HEK293 (cell line): ENCODE measurements around the gene PTPRG.
A peak's percentile ranks its signal among the peaks of the same experiment; 100 is the strongest.

Experiments
- BCL11B ChIP-seq: fragments of 450-650 bp; formaldehyde crosslinking; IDR thresholded peaks from 2 replicates; pipeline ENCODE4 v1.5.1; 2016; ENCODE audit warnings: low read depth, missing biosample characterization, missing genetic modification characterization
- IKZF3 ChIP-seq: fragments of 450-650 bp; IDR thresholded peaks from 2 replicates; pipeline ENCODE4 v1.5.0; 2018; ENCODE audit warnings: missing biosample characterization, mild to moderate bottlenecking, missing genetic modification characterization, moderate library complexity
- KLF7 ChIP-seq: fragments of 450-650 bp; formaldehyde crosslinking; IDR thresholded peaks from 2 replicates; pipeline ENCODE4 v1.5.1; 2016; ENCODE audit warnings: missing biosample characterization, missing genetic modification characterization, borderline replicate concordance
- ZBTB20 ChIP-seq: fragments of 450-650 bp; formaldehyde crosslinking; IDR thresholded peaks from 2 replicates; pipeline ENCODE4 v1.5.1; 2016; ENCODE audit warnings: missing biosample characterization, missing genetic modification characterization
- ZBTB7A ChIP-seq: fragments of 450-650 bp; formaldehyde crosslinking; IDR thresholded peaks from 2 replicates; pipeline ENCODE4 v1.5.1; 2016; ENCODE audit warnings: low read depth, missing biosample characterization, missing genetic modification characterization
- ZFP69B ChIP-seq: fragments of 450-650 bp; formaldehyde crosslinking; IDR thresholded peaks from 2 replicates; pipeline ENCODE4 v1.5.1; 2016; ENCODE audit warnings: missing biosample characterization, missing genetic modification characterization
- ZIC2 ChIP-seq: fragments of 450-650 bp; formaldehyde crosslinking; IDR thresholded peaks from 2 replicates; pipeline ENCODE4 v1.5.1; 2016; ENCODE audit warnings: missing biosample characterization, missing genetic modification characterization
- ZNF10 ChIP-seq: fragments of 450-650 bp; formaldehyde crosslinking; IDR thresholded peaks from 2 replicates; pipeline ENCODE4 v1.5.1; 2017; ENCODE audit warnings: missing biosample characterization, missing genetic modification characterization
- ZNF155 ChIP-seq: fragments of 450-650 bp; formaldehyde crosslinking; IDR thresholded peaks from 2 replicates; pipeline ENCODE4 v1.5.1; 2016; ENCODE audit warnings: missing biosample characterization, missing genetic modification characterization
- ZNF560 ChIP-seq: fragments of 450-650 bp; formaldehyde crosslinking; IDR thresholded peaks from 2 replicates; pipeline ENCODE4 v1.5.1; 2017; ENCODE audit warnings: missing biosample characterization, missing genetic modification characterization, borderline replicate concordance
- ZNF600 ChIP-seq: fragments of 450-650 bp; formaldehyde crosslinking; IDR thresholded peaks from 2 replicates; pipeline ENCODE4 v1.5.1; 2016; ENCODE audit warnings: missing biosample characterization, missing genetic modification characterization
- ZNF610 ChIP-seq: fragments of 450-650 bp; formaldehyde crosslinking; IDR thresholded peaks from 2 replicates; pipeline ENCODE4 v1.5.1; 2016; ENCODE audit warnings: missing biosample characterization, missing genetic modification characterization, borderline replicate concordance
- ZNF626 ChIP-seq: fragments of 450-650 bp; sonication (Bioruptor Pico); formaldehyde crosslinking; IDR thresholded peaks from 2 replicates; pipeline ENCODE4 v1.5.1; 2018; ENCODE audit warnings: missing biosample characterization, missing genetic modification characterization, inconsistent platforms
- ZNF658 ChIP-seq: fragments of 450-650 bp; formaldehyde crosslinking; IDR thresholded peaks from 2 replicates; pipeline ENCODE4; 2016; ENCODE audit warnings: missing biosample characterization, missing genetic modification characterization
- ZNF677 ChIP-seq: fragments of 450-650 bp; IDR thresholded peaks from 2 replicates; pipeline ENCODE4 v1.5.0; 2018; ENCODE audit warnings: missing biosample characterization, mild to moderate bottlenecking, missing genetic modification characterization, moderate library complexity
- ZSCAN30 ChIP-seq: fragments of 450-650 bp; IDR thresholded peaks from 2 replicates; pipeline ENCODE4 v1.5.1; 2018; ENCODE audit warnings: missing biosample characterization, mild to moderate bottlenecking, missing genetic modification characterization, moderate library complexity
- ZXDB ChIP-seq: fragments of 450-650 bp; formaldehyde crosslinking; IDR thresholded peaks from 2 replicates; pipeline ENCODE4 v1.5.1; 2016; ENCODE audit warnings: missing biosample characterization, missing genetic modification characterization
- TF ChIP-seq, protein P1 (sequence below): fragments of 450-650 bp; IDR thresholded peaks from 2 replicates; pipeline ENCODE4 v1.5.1; 2018; ENCODE audit warnings: missing biosample characterization, mild to moderate bottlenecking, missing genetic modification characterization
- TF ChIP-seq, protein P2 (sequence below): fragments of 450-650 bp; formaldehyde crosslinking; IDR thresholded peaks from 2 replicates; pipeline ENCODE4 v1.5.1; 2016; ENCODE audit warnings: missing biosample characterization, missing genetic modification characterization
- TF ChIP-seq, protein P3 (sequence below): fragments of 450-650 bp; IDR thresholded peaks from 2 replicates; pipeline ENCODE4 v1.5.1; 2018; ENCODE audit warnings: missing biosample characterization, missing genetic modification characterization
- TF ChIP-seq, protein P4 (sequence below): fragments of 450-650 bp; formaldehyde crosslinking; IDR thresholded peaks from 2 replicates; pipeline ENCODE4 v1.5.1; 2016; ENCODE audit warnings: missing biosample characterization, missing genetic modification characterization
- TF ChIP-seq, protein P5 (sequence below): fragments of 450-650 bp; formaldehyde crosslinking; IDR thresholded peaks from 2 replicates; pipeline ENCODE4 v1.5.1; 2016; ENCODE audit warnings: missing biosample characterization, missing genetic modification characterization, borderline replicate concordance
- TF ChIP-seq, protein P6 (sequence below): fragments of 450-650 bp; formaldehyde crosslinking; IDR thresholded peaks from 2 replicates; pipeline ENCODE4 v1.5.1; 2016; ENCODE audit warnings: missing biosample characterization, missing genetic modification characterization
- TF ChIP-seq, protein P7 (sequence below): fragments of 450-650 bp; formaldehyde crosslinking; IDR thresholded peaks from 2 replicates; pipeline ENCODE4 v1.5.1; 2017; ENCODE audit warnings: missing biosample characterization, missing genetic modification characterization
- TF ChIP-seq, protein P8 (sequence below): fragments of 450-650 bp; formaldehyde crosslinking; IDR thresholded peaks from 2 replicates; pipeline ENCODE4 v1.5.1; 2016; ENCODE audit warnings: missing biosample characterization, missing genetic modification characterization

Gene PTPRG

DNA sequence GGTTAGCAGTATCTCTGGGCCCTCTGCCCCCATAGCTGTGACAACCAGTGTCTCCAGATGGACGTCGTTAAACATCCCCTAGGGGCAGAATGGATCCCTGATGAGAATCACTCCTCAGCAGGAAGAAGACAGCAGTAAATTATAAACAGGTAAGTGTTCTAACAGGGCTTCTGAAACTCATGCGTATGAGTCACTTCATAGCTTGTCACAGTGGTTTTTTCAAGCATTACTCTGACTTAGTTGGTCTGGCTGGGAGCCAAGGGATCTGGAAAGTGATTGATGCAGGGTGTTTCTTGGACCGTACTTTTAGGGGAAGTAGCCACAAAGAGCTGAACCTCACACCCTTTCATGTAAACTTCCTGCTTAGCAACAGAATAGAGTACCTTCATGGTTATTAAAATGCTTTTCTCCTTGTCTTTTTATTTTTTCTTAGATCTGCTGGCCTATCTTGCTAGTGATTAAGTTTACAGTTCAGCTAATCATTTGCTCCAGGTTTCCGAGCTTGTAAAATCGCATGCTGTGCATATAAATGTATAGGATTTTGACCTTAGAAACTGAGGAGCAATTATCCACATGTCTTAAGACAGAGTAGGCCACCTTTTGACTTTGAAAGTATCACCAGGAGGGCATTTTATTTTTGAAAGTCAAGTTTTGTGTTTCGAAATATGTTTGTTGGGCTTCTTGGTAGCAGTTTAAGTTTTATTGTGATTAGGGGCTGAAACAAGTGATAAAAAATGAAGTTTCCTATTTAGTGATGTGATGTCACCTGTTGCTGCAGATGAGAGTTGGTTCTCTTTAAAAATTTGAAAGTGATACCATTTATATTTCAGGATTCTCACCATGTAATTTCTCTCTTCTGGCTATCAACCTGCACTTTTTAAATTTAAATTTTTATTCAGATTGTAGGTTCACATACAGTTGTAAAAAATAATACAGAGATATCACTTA is 333.9 kb downstream of the PTPRG start (continued):
- TF ChIP-seq, protein P1, sequence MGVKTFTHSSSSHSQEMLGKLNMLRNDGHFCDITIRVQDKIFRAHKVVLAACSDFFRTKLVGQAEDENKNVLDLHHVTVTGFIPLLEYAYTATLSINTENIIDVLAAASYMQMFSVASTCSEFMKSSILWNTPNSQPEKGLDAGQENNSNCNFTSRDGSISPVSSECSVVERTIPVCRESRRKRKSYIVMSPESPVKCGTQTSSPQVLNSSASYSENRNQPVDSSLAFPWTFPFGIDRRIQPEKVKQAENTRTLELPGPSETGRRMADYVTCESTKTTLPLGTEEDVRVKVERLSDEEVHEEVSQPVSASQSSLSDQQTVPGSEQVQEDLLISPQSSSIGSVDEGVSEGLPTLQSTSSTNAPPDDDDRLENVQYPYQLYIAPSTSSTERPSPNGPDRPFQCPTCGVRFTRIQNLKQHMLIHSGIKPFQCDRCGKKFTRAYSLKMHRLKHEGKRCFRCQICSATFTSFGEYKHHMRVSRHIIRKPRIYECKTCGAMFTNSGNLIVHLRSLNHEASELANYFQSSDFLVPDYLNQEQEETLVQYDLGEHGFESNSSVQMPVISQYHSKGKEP (tag by site-specific recombination): peak; percentile 89
- no peak for TF ChIP-seq ZNF155 (tag by site-specific recombination)
- TF ChIP-seq IKZF3: peak; percentile 88
- TF ChIP-seq, protein P2, sequence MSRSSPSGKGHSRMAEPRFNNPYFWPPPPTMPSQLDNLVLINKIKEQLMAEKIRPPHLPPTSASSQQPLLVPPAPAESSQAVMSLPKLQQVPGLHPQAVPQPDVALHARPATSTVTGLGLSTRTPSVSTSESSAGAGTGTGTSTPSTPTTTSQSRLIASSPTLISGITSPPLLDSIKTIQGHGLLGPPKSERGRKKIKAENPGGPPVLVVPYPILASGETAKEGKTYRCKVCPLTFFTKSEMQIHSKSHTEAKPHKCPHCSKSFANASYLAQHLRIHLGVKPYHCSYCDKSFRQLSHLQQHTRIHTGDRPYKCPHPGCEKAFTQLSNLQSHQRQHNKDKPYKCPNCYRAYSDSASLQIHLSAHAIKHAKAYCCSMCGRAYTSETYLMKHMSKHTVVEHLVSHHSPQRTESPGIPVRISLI (tag by site-specific recombination): peak; percentile 95
- TF ChIP-seq ZSCAN30 (tag by site-specific recombination): peak; percentile 92
- TF ChIP-seq, protein P3, sequence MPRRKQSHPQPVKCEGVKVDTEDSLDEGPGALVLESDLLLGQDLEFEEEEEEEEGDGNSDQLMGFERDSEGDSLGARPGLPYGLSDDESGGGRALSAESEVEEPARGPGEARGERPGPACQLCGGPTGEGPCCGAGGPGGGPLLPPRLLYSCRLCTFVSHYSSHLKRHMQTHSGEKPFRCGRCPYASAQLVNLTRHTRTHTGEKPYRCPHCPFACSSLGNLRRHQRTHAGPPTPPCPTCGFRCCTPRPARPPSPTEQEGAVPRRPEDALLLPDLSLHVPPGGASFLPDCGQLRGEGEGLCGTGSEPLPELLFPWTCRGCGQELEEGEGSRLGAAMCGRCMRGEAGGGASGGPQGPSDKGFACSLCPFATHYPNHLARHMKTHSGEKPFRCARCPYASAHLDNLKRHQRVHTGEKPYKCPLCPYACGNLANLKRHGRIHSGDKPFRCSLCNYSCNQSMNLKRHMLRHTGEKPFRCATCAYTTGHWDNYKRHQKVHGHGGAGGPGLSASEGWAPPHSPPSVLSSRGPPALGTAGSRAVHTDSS (tag by site-specific recombination): no peak; the same call in 1 of the 2 replicates
- TF ChIP-seq ZFP69B (tag by site-specific recombination): peak; percentile 64
- TF ChIP-seq ZBTB20 (tag by site-specific recombination): peak; percentile 60
- peak; percentile 95 for TF ChIP-seq ZXDB
- TF ChIP-seq, protein P4, sequence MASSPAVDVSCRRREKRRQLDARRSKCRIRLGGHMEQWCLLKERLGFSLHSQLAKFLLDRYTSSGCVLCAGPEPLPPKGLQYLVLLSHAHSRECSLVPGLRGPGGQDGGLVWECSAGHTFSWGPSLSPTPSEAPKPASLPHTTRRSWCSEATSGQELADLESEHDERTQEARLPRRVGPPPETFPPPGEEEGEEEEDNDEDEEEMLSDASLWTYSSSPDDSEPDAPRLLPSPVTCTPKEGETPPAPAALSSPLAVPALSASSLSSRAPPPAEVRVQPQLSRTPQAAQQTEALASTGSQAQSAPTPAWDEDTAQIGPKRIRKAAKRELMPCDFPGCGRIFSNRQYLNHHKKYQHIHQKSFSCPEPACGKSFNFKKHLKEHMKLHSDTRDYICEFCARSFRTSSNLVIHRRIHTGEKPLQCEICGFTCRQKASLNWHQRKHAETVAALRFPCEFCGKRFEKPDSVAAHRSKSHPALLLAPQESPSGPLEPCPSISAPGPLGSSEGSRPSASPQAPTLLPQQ (tag by site-specific recombination): peak; percentile 69
- TF ChIP-seq ZBTB7A (tag by site-specific recombination): peak; percentile 42; the same call in 1 of the 2 replicates
- TF ChIP-seq ZNF626 (tag by site-specific recombination): peak; percentile 76; the same call in 1 of the 2 replicates
- TF ChIP-seq, protein P5, sequence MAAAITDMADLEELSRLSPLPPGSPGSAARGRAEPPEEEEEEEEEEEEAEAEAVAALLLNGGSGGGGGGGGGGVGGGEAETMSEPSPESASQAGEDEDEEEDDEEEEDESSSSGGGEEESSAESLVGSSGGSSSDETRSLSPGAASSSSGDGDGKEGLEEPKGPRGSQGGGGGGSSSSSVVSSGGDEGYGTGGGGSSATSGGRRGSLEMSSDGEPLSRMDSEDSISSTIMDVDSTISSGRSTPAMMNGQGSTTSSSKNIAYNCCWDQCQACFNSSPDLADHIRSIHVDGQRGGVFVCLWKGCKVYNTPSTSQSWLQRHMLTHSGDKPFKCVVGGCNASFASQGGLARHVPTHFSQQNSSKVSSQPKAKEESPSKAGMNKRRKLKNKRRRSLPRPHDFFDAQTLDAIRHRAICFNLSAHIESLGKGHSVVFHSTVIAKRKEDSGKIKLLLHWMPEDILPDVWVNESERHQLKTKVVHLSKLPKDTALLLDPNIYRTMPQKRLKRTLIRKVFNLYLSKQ (tag by site-specific recombination): no peak
- TF ChIP-seq BCL11B (tag by site-specific recombination): peak; percentile 9; the same call in 1 of the 2 replicates
- TF ChIP-seq ZNF658 (tag by site-specific recombination): no peak
- no peak for TF ChIP-seq ZNF610
- TF ChIP-seq ZIC2 (tag by site-specific recombination): peak; percentile 91
- peak; percentile 48; the same call in 1 of the 2 replicates for TF ChIP-seq ZNF600 (tag by site-specific recombination)
- TF ChIP-seq, protein P6, sequence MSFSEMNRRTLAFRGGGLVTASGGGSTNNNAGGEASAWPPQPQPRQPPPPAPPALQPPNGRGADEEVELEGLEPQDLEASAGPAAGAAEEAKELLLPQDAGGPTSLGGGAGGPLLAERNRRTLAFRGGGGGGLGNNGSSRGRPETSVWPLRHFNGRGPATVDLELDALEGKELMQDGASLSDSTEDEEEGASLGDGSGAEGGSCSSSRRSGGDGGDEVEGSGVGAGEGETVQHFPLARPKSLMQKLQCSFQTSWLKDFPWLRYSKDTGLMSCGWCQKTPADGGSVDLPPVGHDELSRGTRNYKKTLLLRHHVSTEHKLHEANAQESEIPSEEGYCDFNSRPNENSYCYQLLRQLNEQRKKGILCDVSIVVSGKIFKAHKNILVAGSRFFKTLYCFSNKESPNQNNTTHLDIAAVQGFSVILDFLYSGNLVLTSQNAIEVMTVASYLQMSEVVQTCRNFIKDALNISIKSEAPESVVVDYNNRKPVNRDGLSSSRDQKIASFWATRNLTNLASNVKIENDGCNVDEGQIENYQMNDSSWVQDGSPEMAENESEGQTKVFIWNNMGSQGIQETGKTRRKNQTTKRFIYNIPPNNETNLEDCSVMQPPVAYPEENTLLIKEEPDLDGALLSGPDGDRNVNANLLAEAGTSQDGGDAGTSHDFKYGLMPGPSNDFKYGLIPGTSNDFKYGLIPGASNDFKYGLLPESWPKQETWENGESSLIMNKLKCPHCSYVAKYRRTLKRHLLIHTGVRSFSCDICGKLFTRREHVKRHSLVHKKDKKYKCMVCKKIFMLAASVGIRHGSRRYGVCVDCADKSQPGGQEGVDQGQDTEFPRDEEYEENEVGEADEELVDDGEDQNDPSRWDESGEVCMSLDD (tag by site-specific recombination): no peak
- TF ChIP-seq, protein P7, sequence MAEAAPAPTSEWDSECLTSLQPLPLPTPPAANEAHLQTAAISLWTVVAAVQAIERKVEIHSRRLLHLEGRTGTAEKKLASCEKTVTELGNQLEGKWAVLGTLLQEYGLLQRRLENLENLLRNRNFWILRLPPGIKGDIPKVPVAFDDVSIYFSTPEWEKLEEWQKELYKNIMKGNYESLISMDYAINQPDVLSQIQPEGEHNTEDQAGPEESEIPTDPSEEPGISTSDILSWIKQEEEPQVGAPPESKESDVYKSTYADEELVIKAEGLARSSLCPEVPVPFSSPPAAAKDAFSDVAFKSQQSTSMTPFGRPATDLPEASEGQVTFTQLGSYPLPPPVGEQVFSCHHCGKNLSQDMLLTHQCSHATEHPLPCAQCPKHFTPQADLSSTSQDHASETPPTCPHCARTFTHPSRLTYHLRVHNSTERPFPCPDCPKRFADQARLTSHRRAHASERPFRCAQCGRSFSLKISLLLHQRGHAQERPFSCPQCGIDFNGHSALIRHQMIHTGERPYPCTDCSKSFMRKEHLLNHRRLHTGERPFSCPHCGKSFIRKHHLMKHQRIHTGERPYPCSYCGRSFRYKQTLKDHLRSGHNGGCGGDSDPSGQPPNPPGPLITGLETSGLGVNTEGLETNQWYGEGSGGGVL (tag by site-specific recombination): peak; percentile 64
- TF ChIP-seq ZNF677 (tag by site-specific recombination): no peak
- TF ChIP-seq ZNF560 (tag by site-specific recombination): no peak
- TF ChIP-seq, protein P8, sequence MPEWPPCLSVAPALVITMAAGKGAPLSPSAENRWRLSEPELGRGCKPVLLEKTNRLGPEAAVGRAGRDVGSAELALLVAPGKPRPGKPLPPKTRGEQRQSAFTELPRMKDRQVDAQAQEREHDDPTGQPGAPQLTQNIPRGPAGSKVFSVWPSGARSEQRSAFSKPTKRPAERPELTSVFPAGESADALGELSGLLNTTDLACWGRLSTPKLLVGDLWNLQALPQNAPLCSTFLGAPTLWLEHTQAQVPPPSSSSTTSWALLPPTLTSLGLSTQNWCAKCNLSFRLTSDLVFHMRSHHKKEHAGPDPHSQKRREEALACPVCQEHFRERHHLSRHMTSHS (tag by site-specific recombination): no peak
- TF ChIP-seq KLF7: peak; percentile 52; the same call in 1 of the 2 replicates
- TF ChIP-seq ZNF10: peak; percentile 82
